Stimulated activated CD4-positive, alpha-beta T cell treated with anti-CD3 and anti-CD28 coated beads, Interleukin-15, amount 100 ng/mL, for 1 hour (primary cell): ENCODE results near the gene RNF167.
"Not testable (repeated sequence)": the region's sequence is repeated elsewhere in the genome, so short reads cannot be mapped to it uniquely, and the experiment has no call there.

Experiments used
- DNase-seq, 2 donors: peaks; one replicate each; pipeline ENCODE4 v3.0.0-alpha.2; 2020; ENCODE audit warnings: low read depth in 1 of 2, low spot score in 1 of 2

RNF167 gene

GRCh38 chr17:4902540-4902939 is 37.5 kb upstream of the RNF167 start:
- DNase-seq, result no peak

- peak; percentile 31 to 35 for DNase-seq
These were observed 36.8 kb upstream of the RNF167 start, which contains the start of gene CHRNE for GRCh38 chr17:4903051-4903818. Gene CHRNE (minus strand): TSS chr17:4903098. CDS start chr17:4903063, 35 bp downstream.

GRCh38 chr17:4906642-4907041 is 33.4 kb upstream of the RNF167 start:
- not testable (repeated sequence) for DNase-seq

- DNase-seq, result no peak
These were observed 31.8 kb upstream of the RNF167 start for GRCh38 chr17:4908301-4908700.

- DNase-seq, result peak; percentile 54 to 61
These were observed 31.2 kb upstream of the RNF167 start for GRCh38 chr17:4908711-4909496.

GRCh38 chr17:4913994-4914393 is 26.1 kb upstream of the RNF167 start:
- DNase-seq, result no peak

GRCh38 chr17:4914551-4914950 is 25.5 kb upstream of the RNF167 start:
- DNase-seq, result not testable (repeated sequence)

- no peak for DNase-seq
These were observed 20.5 kb upstream of the RNF167 start for GRCh38 chr17:4919511-4920047.

GRCh38 chr17:4920351-4921048 is 19.6 kb upstream of the RNF167 start:
- DNase-seq, result no peak

GRCh38 chr17:4921320-4921719 is 18.7 kb upstream of the RNF167 start:
- DNase-seq, result no peak

- DNase-seq, result not testable (repeated sequence)
These were observed 13.3 kb upstream of the RNF167 start for GRCh38 chr17:4926577-4927335.

- DNase-seq, result no peak
These were observed 11.2 kb upstream of the RNF167 start for GRCh38 chr17:4928881-4929280.

GRCh38 chr17:4931963-4932362 is 8.1 kb upstream of the RNF167 start, which contains the start of gene GP1BA:
Gene GP1BA (plus strand): TSS chr17:4932277. CDS start chr17:4932605, 328 bp downstream.
- DNase-seq, result no peak

- DNase-seq, result no peak
These were observed 7.3 kb upstream of the RNF167 start for GRCh38 chr17:4932756-4933155.

- DNase-seq, result no peak
These were observed 6.4 kb upstream of the RNF167 start for GRCh38 chr17:4933646-4934045.

GRCh38 chr17:4934173-4934979 is 5.7 kb upstream of the RNF167 start:
- DNase-seq, result no peak

GRCh38 chr17:4935650-4936049 is 4.4 kb upstream of the RNF167 start:
- DNase-seq, result no peak

GRCh38 chr17:4936436-4936835 is 3.6 kb upstream of the RNF167 start:
- DNase-seq, result no peak

GRCh38 chr17:4937553-4937952 is 2.5 kb upstream of the RNF167 start:
- DNase-seq, result no peak

GRCh38 chr17:4938069-4938491 is 2.0 kb upstream of the RNF167 start:
- no peak for DNase-seq
